ENCODE measurements around the gene TMEM51. TPM values are rescaled to one million over a fixed set of nuclear protein-coding genes. Genes with fewer than 3 reads are reported as not detected.

The TMEM51 gene
- total and polyA plus RNA-seq, 2 of the 13 experiments (the other 11 are each of a cell fraction or from before 2014, with no cell fraction given): 12.2 to 22.3 TPM

DNA sequence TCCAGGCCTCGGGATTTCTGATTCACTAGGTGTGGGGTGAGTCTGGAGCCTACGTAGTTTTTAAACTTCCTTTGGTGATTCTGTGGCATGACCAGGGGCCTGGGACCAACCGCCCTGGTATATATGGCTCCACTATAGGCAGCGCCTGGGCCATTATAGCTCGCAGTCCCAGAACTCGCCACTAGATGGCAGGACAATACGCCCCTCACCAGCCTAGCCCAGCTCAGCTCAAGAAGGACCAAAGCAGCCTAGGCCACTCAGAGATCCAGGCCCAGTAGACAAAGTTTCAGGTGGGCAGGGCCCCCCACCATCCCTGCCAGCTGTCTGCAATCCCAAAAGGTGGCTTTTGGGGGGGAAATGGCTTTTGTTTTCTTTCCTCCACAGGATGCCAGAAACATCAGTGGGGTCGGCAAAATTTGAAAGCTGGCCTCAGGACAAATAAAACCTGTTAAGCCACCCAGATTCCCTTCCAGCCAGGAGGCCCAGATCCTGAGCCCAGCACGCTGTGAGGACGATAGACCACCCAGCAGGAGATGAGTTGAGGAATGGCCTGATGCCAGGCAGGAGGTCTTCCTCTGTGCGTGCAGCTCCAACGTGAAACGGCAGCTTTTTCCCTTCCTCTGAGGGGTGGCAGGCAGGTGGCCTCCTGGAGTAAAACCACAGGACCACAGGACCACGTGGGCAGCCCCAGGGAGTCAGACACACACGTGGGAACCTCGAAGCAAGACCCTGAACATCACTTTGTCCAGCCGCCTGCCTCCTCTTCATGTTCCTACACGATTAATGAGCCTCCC lies 24.8 kb upstream of the TMEM51 start (continued):
- TF ChIP-seq NONO (IDR thresholded peaks at IDR 0.05) (no peak), NONO (CRISPR knock-in tag; conservative IDR thresholded peaks at IDR 0.05) (no peak), ZNF382 (CRISPR knock-in tag; IDR thresholded peaks at IDR 0.05; ENCODE audit: borderline replicate concordance) (no peak), SMARCC2 (IDR thresholded peaks at IDR 0.05) (no peak), STAG1 (CRISPR knock-in tag; IDR thresholded peaks at IDR 0.05) (peak; percentile 98), ZNF432 (CRISPR knock-in tag; IDR thresholded peaks at IDR 0.05; ENCODE audit: borderline replicate concordance) (no peak), ZSCAN30 (CRISPR knock-in tag; IDR thresholded peaks at IDR 0.05) (no peak), ZNF333 (CRISPR knock-in tag; IDR thresholded peaks at IDR 0.05; ENCODE audit: borderline replicate concordance) (no peak), ZNF253 (CRISPR knock-in tag; IDR thresholded peaks at IDR 0.05; ENCODE audit: borderline replicate concordance) (no peak), FOXM1 (CRISPR knock-in tag; IDR thresholded peaks at IDR 0.05) (no peak), ZNF607 (CRISPR knock-in tag; IDR thresholded peaks at IDR 0.05; ENCODE audit: borderline replicate concordance) (no peak), MAF1 (CRISPR knock-in tag; IDR thresholded peaks at IDR 0.05; ENCODE audit: borderline replicate concordance) (no peak), NFE2L2 (IDR thresholded peaks at IDR 0.05; ENCODE audit: low read length) (no peak), ZBTB3 (CRISPR knock-in tag; IDR thresholded peaks at IDR 0.05; ENCODE audit: borderline replicate concordance, low read depth) (no peak), ZNF430 (CRISPR knock-in tag; IDR thresholded peaks at IDR 0.05) (no peak), GPN1 (CRISPR knock-in tag; IDR thresholded peaks at IDR 0.05; ENCODE audit: borderline replicate concordance) (no peak), ZNF552 (CRISPR knock-in tag; IDR thresholded peaks at IDR 0.05; ENCODE audit: borderline replicate concordance) (no peak), HNRNPLL (IDR thresholded peaks at IDR 0.05; ENCODE audit: low read depth, low read length, poor library complexity, severe bottlenecking) (no peak), STAT5B (CRISPR knock-in tag; IDR thresholded peaks at IDR 0.05) (no peak), ZNF574 (CRISPR knock-in tag; IDR thresholded peaks at IDR 0.05) (peak; percentile 35; the same call in 1 of the 2 replicates), ASH2L (IDR thresholded peaks at IDR 0.05; ENCODE audit: insufficient read length, low read depth, low read length) (peak; percentile 23), ZNF780A (CRISPR knock-in tag; IDR thresholded peaks at IDR 0.05) (no peak), SMC3 (IDR thresholded peaks at IDR 0.05; ENCODE audit: low read length) (peak; percentile 97), ZNF232 (CRISPR knock-in tag; IDR thresholded peaks at IDR 0.05; ENCODE audit: borderline replicate concordance) (0 out of 2 replicates have a peak, but pooled peaks have one; percentile 26), SAFB2 (CRISPR knock-in tag; IDR thresholded peaks at IDR 0.05; ENCODE audit: borderline replicate concordance, low read depth) (no peak), RFX3 (CRISPR knock-in tag; IDR thresholded peaks at IDR 0.05) (no peak)
- TF ChIP-seq, protein P1, sequence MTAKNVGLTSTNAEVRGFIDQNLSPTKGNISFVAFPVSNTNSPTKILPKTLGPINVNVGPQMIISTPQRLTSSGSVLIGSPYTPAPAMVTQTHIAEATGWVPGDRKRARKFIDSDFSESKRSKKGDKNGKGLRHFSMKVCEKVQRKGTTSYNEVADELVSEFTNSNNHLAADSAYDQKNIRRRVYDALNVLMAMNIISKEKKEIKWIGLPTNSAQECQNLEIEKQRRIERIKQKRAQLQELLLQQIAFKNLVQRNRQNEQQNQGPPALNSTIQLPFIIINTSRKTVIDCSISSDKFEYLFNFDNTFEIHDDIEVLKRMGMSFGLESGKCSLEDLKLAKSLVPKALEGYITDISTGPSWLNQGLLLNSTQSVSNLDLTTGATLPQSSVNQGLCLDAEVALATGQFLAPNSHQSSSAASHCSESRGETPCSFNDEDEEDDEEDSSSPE (CRISPR knock-in tag; IDR thresholded peaks at IDR 0.05): no peak
